ENCODE measurements around the gene GPR137. TPM values are rescaled to one million over a fixed set of nuclear protein-coding genes. Genes with fewer than 3 reads are reported as not detected.

The GPR137 gene
- total RNA-seq, 1 experiment from 2014 or later, result 33.3 TPM

GRCh38 chr11:64239662-64240434 is 45.8 kb upstream of the GPR137 start:
- BruUV-seq (replicated peaks), result no TSS peak
- no peak for DNase-seq
- Mint-ChIP-seq H3K4me3 (ENCODE audit: low read depth, unreplicated experiment) (peak overlapping the region; percentile 96), H3K27ac (ENCODE audit: unreplicated experiment) (peak overlapping the region; percentile 89), H3K27me3 (ENCODE audit: unreplicated experiment) (no peaks in the 10 kb centered on the region), H3K36me3 (ENCODE audit: insufficient read depth, unreplicated experiment) (peaks cover 95% of the 10 kb centered on the region), H3K4me1 (ENCODE audit: low read depth, unreplicated experiment) (peaks cover 42% of the 10 kb centered on the region), H3K9me3 (ENCODE audit: low read depth, unreplicated experiment) (no peaks in the 10 kb centered on the region)
- intact Hi-C loops (cut with micrococcal nuclease; ENCODE audit: unreplicated experiment), result loop anchor here (10.0 kb wide), 1 partner anchor 65 kb away; the partner anchor contains the start of genes CATSPERZ and ESRRA
- CTCF ChIA-PET, result interaction anchor here (0.5 kb wide), 1 partner anchor 34 kb away, joined by 3 read pairs; no protein-coding TSS in a partner anchor
- TF ChIP-seq, protein P1, sequence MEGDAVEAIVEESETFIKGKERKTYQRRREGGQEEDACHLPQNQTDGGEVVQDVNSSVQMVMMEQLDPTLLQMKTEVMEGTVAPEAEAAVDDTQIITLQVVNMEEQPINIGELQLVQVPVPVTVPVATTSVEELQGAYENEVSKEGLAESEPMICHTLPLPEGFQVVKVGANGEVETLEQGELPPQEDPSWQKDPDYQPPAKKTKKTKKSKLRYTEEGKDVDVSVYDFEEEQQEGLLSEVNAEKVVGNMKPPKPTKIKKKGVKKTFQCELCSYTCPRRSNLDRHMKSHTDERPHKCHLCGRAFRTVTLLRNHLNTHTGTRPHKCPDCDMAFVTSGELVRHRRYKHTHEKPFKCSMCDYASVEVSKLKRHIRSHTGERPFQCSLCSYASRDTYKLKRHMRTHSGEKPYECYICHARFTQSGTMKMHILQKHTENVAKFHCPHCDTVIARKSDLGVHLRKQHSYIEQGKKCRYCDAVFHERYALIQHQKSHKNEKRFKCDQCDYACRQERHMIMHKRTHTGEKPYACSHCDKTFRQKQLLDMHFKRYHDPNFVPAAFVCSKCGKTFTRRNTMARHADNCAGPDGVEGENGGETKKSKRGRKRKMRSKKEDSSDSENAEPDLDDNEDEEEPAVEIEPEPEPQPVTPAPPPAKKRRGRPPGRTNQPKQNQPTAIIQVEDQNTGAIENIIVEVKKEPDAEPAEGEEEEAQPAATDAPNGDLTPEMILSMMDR (IDR thresholded peaks at IDR 0.05; ENCODE audit: unreplicated experiment), result no peak

DNA sequence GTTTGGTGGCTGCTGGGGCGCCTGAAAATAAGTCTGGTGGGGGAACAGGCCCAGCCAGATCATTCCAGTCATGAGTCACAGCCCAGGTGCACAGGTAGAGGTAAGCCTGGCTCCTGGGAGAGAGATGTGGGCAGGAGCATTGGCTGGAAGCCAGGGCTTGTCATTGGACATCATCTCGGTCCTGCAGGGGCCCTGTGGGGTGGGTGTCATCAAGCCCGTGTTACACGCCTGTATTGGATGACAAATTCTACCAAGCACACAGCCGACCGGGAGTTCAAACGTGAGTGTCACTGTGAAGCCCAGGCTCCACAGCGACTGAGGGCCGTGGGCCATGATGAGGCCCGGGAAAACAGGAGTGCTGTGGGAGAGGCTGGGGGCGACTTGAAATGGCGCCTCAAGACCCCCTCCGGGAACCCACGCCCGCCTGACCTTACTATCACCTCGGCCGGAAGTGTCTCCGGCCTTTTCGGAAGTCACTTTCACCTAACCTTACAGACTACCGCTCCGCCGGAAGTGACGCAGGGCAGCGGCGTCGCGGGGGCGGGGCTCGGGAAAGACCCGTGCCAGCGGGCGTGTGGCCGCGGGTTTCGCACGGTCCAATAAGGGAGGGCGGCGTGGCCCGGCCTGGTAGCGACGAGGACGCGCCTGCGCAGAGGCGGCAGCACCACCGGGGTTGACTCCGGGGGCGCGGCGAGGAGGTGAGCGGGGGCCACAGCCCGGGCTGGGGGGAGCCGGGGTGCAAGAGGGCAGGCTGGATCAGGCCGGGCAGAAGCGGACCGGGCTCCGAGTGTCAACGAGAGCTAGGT is 45.0 kb upstream of the GPR137 start, which contains the start of gene FKBP2:
TSS of gene FKBP2 (plus strand) at position 661 of the 806 bp plus-strand sequence. CDS start 1,293 bp downstream, outside the sequence.
- TF ChIP-seq, protein P1 (IDR thresholded peaks at IDR 0.05; ENCODE audit: unreplicated experiment), result no peak
- BruUV-seq (replicated peaks), result TSS peak; percentile 28
- Mint-ChIP-seq H3K27me3 (ENCODE audit: unreplicated experiment) (no peaks in the 10 kb centered on the region), H3K36me3 (ENCODE audit: insufficient read depth, unreplicated experiment) (peaks cover 95% of the 10 kb centered on the region), H3K4me3 (ENCODE audit: low read depth, unreplicated experiment) (peak within 1 kb of the TSS; percentile 96), H3K9me3 (ENCODE audit: low read depth, unreplicated experiment) (no peaks in the 10 kb centered on the region), H3K27ac (ENCODE audit: unreplicated experiment) (peak within 1 kb of the TSS; percentile 89), H3K4me1 (ENCODE audit: low read depth, unreplicated experiment) (peaks cover 42% of the 10 kb centered on the region)
- DNase-seq, result peak; percentile 98
- intact Hi-C loops (cut with micrococcal nuclease; ENCODE audit: unreplicated experiment), result loop anchor here (10.0 kb wide), 1 partner anchor 64 kb away; the partner anchor contains the start of genes CATSPERZ and ESRRA
- CTCF ChIA-PET, result interaction anchor here (1.1 kb wide), 2 partner anchors 11 to 28 kb away, joined by 3 to 8 read pairs; partner anchors contain the start of gene PLCB3

GRCh38 chr11:64241241-64241490 is 44.5 kb upstream of the GPR137 start:
- Mint-ChIP-seq H3K27me3 (ENCODE audit: unreplicated experiment) (no peaks in the 10 kb centered on the region), H3K36me3 (ENCODE audit: insufficient read depth, unreplicated experiment) (peaks cover 95% of the 10 kb centered on the region), H3K4me3 (ENCODE audit: low read depth, unreplicated experiment) (peak overlapping the region; percentile 96), H3K9me3 (ENCODE audit: low read depth, unreplicated experiment) (no peaks in the 10 kb centered on the region), H3K27ac (ENCODE audit: unreplicated experiment) (peak overlapping the region; percentile 89), H3K4me1 (ENCODE audit: low read depth, unreplicated experiment) (peaks cover 42% of the 10 kb centered on the region)
- TF ChIP-seq, protein P1 (IDR thresholded peaks at IDR 0.05; ENCODE audit: unreplicated experiment), result no peak
- intact Hi-C loops (cut with micrococcal nuclease; ENCODE audit: unreplicated experiment), result loop anchor here (10.0 kb wide), 1 partner anchor 64 kb away; the partner anchor contains the start of genes CATSPERZ and ESRRA
- CTCF ChIA-PET, result interaction anchor here (1.1 kb wide), 2 partner anchors 11 to 28 kb away, joined by 3 to 8 read pairs; partner anchors contain the start of gene PLCB3
- no peak for DNase-seq
- no TSS peak for BruUV-seq (replicated peaks)
